Non-pigmented ciliary epithelial cell (primary cell): ENCODE measurements around the gene HOMER2.
"Not testable (repeated sequence)": the region's sequence is repeated elsewhere in the genome, so short reads cannot be mapped to it uniquely, and the experiment has no call there.

Experiments
- DNase-seq: peaks from one replicate; pipeline ENCODE4 v3.0.0-alpha.2; 2010; ENCODE audit warnings: low read depth

HOMER2 gene

GRCh38 chr15:82964890-82965289, 12.4 kb upstream of the HOMER2 start:
- DNase-seq: no peak

- DNase-seq: no peak
Measured at GRCh38 chr15:82963471-82964341, 11.2 kb upstream of the HOMER2 start.

- no peak for DNase-seq
Measured at GRCh38 chr15:82960766-82961165, 8.2 kb upstream of the HOMER2 start.

GRCh38 chr15:82959423-82959822, 6.9 kb upstream of the HOMER2 start:
- no peak for DNase-seq

- DNase-seq: no peak
Measured at GRCh38 chr15:82958638-82959037, 6.1 kb upstream of the HOMER2 start.

DNA sequence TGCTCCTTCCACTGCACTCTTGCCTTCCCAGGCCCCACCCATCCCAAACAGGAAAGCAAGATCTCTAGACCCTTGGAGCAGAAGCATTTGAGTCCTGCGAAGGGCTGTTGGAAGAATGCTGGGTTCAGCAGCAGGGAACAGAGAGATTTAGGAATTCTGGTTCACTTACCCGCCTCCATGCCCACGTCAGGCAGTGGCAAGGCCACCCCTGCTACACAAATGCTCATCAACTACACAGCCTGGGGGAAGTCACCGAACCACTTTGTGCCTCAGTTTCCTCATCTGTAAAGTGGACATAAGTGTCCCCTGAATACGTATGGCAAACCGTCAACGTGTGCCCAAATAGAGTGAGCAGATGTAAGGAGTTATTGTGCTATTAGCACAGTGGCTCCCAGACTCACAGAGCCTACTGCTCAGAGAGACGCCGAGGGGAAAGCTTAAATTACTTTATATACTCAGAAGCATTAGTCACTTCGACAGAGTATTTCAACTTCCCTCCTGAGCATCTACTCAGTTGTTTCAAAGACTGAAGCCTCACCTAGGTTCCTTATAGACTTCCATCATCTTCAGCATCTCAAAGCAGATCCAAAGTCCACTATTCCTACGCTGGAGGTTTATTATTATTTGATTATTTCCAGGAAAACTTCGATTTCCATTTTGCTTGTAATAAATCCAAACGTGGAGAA, 905 bp downstream of the HOMER2 start:
- DNase-seq: no peak

DNA sequence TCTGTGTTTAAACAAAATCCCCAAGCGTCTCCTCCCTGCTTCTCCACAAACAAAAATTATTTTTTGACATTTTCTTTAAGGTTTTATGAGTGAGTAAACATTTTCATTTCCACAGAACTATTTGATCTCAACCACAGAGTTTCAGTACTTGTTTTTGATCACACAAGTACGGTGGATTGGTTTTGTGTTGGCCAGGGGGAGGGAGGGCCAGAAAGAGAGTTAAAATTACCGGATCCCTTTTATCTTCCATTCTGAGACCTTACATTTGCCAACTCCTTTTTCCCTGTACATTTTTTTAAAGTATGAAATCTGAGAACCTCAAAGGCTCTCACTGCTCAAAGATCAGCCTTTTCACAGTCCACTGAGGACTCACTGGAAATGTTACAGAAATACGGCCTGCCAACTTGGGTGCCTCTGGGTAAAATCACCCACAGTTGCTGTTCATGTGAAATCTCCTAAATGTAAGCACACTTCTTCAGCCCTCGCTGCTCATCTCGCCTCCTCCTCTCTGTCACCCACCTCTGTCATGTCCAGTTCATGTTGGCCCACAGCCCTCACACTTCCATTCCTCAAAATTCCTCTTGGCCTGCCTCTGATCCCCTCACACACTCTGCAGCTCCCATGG, 1.7 kb downstream of the HOMER2 start:
- no peak for DNase-seq

DNA sequence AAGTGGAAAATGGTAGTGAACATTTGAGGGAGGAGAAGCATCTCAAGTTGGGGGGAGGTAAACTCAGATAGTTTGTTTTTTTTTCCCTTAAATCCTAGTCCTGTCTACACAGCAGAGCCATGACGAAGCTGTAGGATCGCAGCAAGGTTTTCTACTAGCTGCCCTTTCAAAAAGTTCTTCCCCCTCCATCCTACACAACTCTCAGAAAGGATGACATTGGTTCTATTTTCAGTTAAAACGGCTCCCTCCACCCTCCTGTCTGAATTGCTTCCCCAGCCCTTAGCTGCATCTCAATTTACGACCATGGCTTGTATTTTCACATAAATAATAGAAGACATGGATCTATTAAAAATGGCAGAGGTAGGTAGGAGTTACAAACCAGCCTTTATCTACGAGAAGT, 2.2 kb downstream of the HOMER2 start:
- no peak for DNase-seq

DNA sequence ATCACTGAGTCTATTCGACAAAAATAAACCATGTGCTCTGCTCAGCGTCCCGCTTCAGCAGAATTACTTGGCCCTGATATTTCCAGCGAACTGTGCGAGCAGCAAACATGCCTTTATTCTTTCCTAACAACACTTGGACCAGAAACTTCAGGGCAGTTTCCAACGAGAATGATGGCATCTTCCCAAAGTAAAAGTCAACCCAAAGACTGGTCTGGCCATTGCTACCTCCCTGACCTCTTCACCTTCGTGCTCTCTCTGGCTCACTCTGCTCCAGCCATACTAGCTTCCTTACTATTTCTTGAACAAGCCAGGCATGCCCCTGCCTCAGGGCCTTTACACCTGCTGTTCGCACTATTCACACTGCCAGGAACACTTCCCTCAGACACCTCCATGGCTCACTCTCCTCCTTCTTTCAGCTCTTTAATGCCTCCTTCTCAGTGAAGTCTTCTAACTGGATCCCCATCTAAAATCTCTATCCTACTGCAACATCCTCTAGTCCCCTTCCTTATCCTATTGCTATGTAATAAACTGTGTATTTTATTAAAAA, 6.3 kb downstream of the HOMER2 start:
- DNase-seq: no peak

- no peak for DNase-seq
Measured at GRCh38 chr15:82945326-82945725, 7.2 kb downstream of the HOMER2 start.

DNA sequence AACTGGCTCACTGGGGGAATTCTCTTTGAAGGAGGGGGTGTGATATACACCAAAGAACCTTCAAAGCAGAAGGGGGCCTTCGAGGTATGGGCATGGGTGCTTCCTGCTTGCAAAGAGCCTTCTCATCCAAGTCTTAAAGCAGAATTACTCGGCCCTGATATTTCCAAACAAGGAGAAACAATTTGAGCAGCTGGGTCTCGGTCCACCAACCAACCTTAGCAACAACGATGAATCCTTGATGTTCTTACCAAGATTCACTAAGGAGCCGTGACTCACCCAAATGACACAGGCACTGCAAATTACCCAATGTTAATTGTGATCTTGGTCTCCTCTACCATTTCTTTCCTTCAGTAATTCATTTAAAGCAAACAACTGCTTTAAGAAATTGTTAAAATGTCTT, 7.7 kb downstream of the HOMER2 start:
- no peak for DNase-seq

- DNase-seq: no peak
Measured at GRCh38 chr15:82944056-82944455, 8.5 kb downstream of the HOMER2 start.

- no peak for DNase-seq
Measured at GRCh38 chr15:82943176-82943575, 9.3 kb downstream of the HOMER2 start.

DNA sequence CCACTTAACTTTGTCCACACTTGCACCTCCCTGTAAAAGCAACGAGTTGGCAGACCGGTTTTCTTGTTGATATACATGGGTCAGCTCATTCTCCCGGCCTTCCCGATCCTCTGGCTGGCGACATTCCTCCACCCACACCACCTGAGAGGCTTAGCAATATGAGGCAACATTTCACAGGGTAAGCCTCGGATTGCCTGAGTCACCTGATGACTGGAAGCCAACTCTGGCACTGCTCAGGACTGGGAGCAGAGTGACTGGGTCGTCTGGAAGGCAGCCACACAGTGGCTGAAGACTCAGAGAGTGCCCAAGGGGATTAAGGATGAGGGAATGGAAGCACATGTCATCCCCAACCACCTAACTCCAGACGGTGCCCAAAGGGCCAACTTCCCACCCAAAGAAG, 9.8 kb downstream of the HOMER2 start:
- no peak for DNase-seq

DNA sequence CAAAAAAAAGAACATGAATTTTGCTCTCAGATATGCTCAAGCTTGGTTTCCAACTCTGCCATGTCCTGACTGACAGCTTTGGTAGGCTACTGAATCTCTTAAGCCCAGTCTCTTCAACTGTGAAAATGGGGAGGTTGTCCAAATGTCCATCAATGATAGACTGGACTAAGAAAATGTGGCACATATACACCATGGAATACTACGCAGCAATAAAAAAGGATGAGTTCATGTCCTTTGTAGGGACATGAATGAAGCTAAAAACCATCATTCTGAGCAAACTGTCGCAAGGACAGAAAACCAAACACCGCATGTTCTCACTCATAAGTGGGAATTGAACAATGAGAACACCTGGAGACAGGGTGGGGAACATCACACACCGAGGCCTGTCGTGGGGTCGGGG, 12.8 kb downstream of the HOMER2 start:
- not testable (repeated sequence) for DNase-seq

DNA sequence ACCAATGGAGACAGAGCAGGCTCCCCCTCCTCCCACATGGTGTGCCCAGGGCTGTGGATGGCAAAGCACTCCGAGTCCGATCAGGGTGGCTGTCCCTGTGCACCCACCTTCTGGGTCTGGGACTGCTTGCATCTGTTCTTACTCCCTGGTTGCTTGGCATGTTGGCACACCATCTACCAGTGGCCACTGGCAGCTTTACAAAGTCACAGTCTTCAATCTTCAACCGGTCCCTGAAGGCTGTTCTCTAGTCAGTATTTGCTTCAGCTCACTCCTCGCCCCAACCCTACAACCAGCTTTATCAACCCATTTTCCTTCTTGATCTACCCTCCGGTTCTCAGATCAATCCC, 14.8 kb downstream of the HOMER2 start:
- DNase-seq: no peak

DNA sequence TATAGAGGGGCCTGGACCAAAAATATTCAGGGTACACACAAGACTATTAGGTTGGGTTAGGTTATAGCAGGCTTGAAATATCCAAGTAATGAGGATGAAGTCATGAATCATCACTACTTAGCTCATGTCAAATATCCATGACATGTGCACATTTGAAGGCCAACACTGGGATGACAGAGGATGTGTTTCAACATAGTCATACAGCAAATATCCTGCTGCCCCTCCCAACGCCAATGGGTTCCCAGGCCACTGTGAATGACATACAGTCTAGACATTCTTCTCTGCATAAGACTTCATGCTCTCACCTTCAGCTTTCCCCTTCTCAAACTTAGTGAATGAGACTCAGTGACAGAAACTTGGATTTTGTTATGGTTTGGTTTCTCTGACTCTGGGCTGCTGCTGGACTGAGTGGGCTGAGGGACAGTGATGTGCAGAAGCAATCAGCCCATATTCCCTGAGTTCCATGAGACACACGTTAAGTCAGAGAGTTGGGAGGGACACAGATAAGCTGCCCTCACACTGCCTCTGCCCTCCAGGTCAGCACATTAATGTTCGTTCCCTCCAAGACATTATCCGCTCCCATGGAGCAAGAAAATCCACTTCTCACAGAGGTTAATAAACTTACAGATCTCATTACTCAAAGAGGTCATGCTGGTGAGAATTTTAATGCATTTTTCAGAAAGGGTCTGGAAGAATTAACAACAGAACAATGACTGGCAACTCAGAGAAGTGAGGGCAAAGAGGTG, 15.4 kb downstream of the HOMER2 start:
- DNase-seq: peak; percentile 6

DNA sequence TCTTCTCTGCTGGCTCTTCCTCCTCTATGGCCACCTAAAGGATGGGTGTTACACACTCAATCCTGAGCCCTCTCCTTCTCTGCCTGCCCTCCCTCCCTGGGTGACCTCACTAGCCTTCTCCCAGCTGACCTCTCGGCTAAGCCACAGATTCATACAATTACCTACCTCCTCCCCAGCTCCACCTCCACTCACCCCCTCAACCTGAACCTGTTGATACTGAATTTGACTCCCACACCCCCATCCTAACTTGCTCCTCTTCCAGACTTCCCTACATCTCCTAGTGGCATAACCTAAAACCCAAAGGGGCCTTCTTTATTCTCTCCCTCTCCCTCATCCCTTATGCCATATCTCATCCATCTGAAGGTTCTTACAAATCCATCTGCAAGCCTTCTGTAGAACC, 17.1 kb downstream of the HOMER2 start:
- DNase-seq: no peak

DNA sequence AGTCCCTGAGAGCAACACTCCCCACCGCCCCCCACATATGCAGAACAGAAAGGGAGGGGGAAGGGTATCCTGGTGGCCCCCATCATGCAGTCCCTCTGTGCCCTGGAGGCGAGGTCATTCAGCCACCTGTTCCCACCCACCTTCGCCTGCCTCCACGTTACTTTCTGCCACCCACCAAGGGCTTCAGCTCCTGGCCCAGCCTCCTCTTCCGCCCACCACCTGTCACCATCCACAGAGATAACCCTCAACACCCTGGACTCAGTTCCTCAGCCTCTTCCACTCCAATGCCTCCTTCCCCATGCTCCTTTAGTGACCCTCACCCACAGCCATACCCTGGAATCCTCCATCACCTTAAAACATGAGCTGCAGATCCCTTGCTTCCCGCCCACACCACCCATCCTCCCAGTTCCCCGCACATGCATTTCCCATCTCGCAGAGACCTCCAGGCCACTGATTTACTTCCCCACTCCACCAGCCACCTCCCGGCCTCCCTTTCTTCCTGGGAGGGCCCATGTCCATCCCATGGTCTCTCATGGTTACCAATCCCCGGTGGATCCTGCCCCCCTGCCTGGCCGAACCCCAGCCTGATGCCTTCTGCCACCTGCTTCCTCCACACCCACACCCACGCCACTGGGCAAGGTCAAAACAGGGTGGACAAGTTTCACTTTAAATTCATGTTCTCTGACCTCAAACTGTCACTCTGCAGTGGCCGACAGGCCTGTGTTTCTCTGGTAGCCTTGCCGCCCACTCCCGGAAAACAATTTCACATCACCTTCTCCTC, 18.2 kb downstream of the HOMER2 start:
- no peak for DNase-seq

- no peak for DNase-seq
Measured at GRCh38 chr15:82933576-82933975, 18.9 kb downstream of the HOMER2 start.

GRCh38 chr15:82931221-82931620, 21.3 kb downstream of the HOMER2 start:
- DNase-seq: no peak
